SW 1271 (cell line): ENCODE results near the gene PNPLA3.
A peak's percentile ranks its signal among the peaks of the same experiment; 100 is the strongest.
"Not testable (repeated sequence)": the region's sequence is repeated elsewhere in the genome, so short reads cannot be mapped to it uniquely, and the experiment has no call there.

ENCODE experiments used
- DNase-seq, 2 experiments: peaks; one replicate each; lab custom pipeline; 2025; lab: John Stamatoyannopoulos, UW

PNPLA3 gene

GRCh38 chr22:43890901-43891331 lies 32.7 kb upstream of the PNPLA3 start:
- DNase-seq, result no peak

- no peak for DNase-seq
Observed at GRCh38 chr22:43891360-43892182, 32.0 kb upstream of the PNPLA3 start, which contains the start of gene PNPLA5. Gene PNPLA5, minus strand, starts transcription at chr22:43892013. Its CDS starts 133 bp downstream, at chr22:43891880.

- DNase-seq, result no peak
Observed at GRCh38 chr22:43892183-43892894, 31.3 kb upstream of the PNPLA3 start.

GRCh38 chr22:43893266-43893665 lies 30.3 kb upstream of the PNPLA3 start:
- DNase-seq, result no peak

- no peak for DNase-seq
Observed at GRCh38 chr22:43894122-43894521, 29.5 kb upstream of the PNPLA3 start.

- DNase-seq, result no peak
Observed at GRCh38 chr22:43895986-43896645, 27.5 kb upstream of the PNPLA3 start.

- no peak for DNase-seq
Observed at GRCh38 chr22:43897751-43898261, 25.8 kb upstream of the PNPLA3 start.

- DNase-seq, result no peak
Observed at GRCh38 chr22:43900206-43900605, 23.4 kb upstream of the PNPLA3 start.

- no peak for DNase-seq
Observed at GRCh38 chr22:43901976-43902643, 21.5 kb upstream of the PNPLA3 start.

- not testable (repeated sequence) for DNase-seq
Observed at GRCh38 chr22:43903033-43903432, 20.6 kb upstream of the PNPLA3 start.

GRCh38 chr22:43904412-43904811 lies 19.2 kb upstream of the PNPLA3 start:
- not testable (repeated sequence) for DNase-seq

- no peak for DNase-seq
Observed at GRCh38 chr22:43905681-43906080, 17.9 kb upstream of the PNPLA3 start.

- DNase-seq, result no peak
Observed at GRCh38 chr22:43909708-43910107, 13.9 kb upstream of the PNPLA3 start.

- DNase-seq, result no peak
Observed at GRCh38 chr22:43910178-43910695, 13.4 kb upstream of the PNPLA3 start.

- DNase-seq, result no peak
Observed at GRCh38 chr22:43911351-43911750, 12.3 kb upstream of the PNPLA3 start.

- no peak for DNase-seq
Observed at GRCh38 chr22:43917521-43917920, 6.1 kb upstream of the PNPLA3 start.

- no peak for DNase-seq
Observed at GRCh38 chr22:43919106-43919973, 4.3 kb upstream of the PNPLA3 start.

GRCh38 chr22:43921370-43921769 lies 2.2 kb upstream of the PNPLA3 start:
- DNase-seq, result peak; percentile 70 to 93

- no peak for DNase-seq
Observed at GRCh38 chr22:43922123-43922522, 1.5 kb upstream of the PNPLA3 start.

- DNase-seq, result peak in 1 of 2 experiments; percentile 59
Observed at GRCh38 chr22:43923191-43923590, 414 bp upstream of the PNPLA3 start.

GRCh38 chr22:43924877-43925276 lies 1.3 kb downstream of the PNPLA3 start:
- DNase-seq, result no peak
